Smooth muscle cell (in vitro differentiated cells): ENCODE data around the gene PHF21A. TPM values are rescaled to one million over a fixed set of nuclear protein-coding genes. Genes with fewer than 3 reads are reported as not detected.

ENCODE experiments used
- DNase-seq: peaks from one replicate; lab custom pipeline; 2025; ENCODE audit not compliant: unreplicated experiment; lab: John Stamatoyannopoulos, UW
- H2AFZ ChIP-seq: fragments of 200-600 bp; sonication (generic); 2 replicates; pipeline ENCODE4 v1.6.0; 2016; ENCODE audit warnings: antibody characterized with exemption, low read depth, mild to moderate bottlenecking
- H3F3A ChIP-seq: fragments of 200-600 bp; sonication (generic); 2 replicates; pipeline ENCODE4 v1.6.0; 2017; ENCODE audit warnings: antibody characterized with exemption, low read depth
- H3K27ac ChIP-seq: fragments of 200-600 bp; sonication (generic); 2 replicates; pipeline ENCODE4 v1.5.1; 2016; ENCODE audit warnings: low read depth, mild to moderate bottlenecking
- H3K27me3 ChIP-seq: fragments of 200-600 bp; sonication (generic); 2 replicates; pipeline ENCODE4 v1.6.1; 2016; ENCODE audit warnings: low read depth, mild to moderate bottlenecking
- H3K36me3 ChIP-seq: fragments of 200-600 bp; sonication (generic); 2 replicates; pipeline ENCODE4 v1.5.1; 2016; ENCODE audit warnings: low read depth
- H3K4me1 ChIP-seq: fragments of 200-600 bp; sonication (generic); 2 replicates; pipeline ENCODE4 v1.5.1; 2016; ENCODE audit warnings: low read depth
- H3K4me2 ChIP-seq: fragments of 200-600 bp; sonication (generic); 2 replicates; pipeline ENCODE4 v1.6.0; 2016; ENCODE audit warnings: mild to moderate bottlenecking
- H3K4me3 ChIP-seq: fragments of 200-600 bp; sonication (generic); 2 replicates; pipeline ENCODE4 v1.5.1; 2016; ENCODE audit warnings: mild to moderate bottlenecking
- H3K79me2 ChIP-seq: fragments of 200-600 bp; sonication (generic); 2 replicates; pipeline ENCODE4 v1.6.0; 2016; ENCODE audit warnings: low read depth, mild to moderate bottlenecking
- H3K9ac ChIP-seq: fragments of 200-600 bp; sonication (generic); 2 replicates; pipeline ENCODE4 v1.6.0; 2016; ENCODE audit warnings: low read depth
- H3K9me3 ChIP-seq: fragments of 200-600 bp; sonication (generic); replicated peaks from 2 replicates; pipeline ENCODE4 v1.5.1; 2016; ENCODE audit warnings: low read depth
- H4K20me1 ChIP-seq: fragments of 200-600 bp; sonication (generic); 2 replicates; pipeline ENCODE4 v1.6.0; 2016; ENCODE audit warnings: low read depth
- CTCF ChIP-seq: fragments of 200-600 bp; sonication (generic); IDR thresholded peaks from 2 replicates; pipeline ENCODE4 v1.5.1; 2017; ENCODE audit warnings: borderline replicate concordance, mild to moderate bottlenecking, antibody characterized with exemption; ENCODE audit not compliant: insufficient read depth, poor library complexity, severe bottlenecking
- WGBS: methylation state at CpG from one replicate; pipeline ENCODE4 v1.1.7; 2016; ENCODE audit warnings: low lambda C conversion rate; 5-methylcytosine and 5-hydroxymethylcytosine counted together
- polyA plus RNA-seq: library from polyadenylated mRNA; unstranded; fragments of >200 nt; fragmentation: Nextera tagmentation; extraction: Ambion mirVana; gene quantifications from 2 replicates; pipeline ENCODE4 v1.2.1, GENCODE V29; 2016
- total RNA-seq: library from RNA; depleted of rRNA; stranded (reverse); fragments of >200 nt; gene quantifications from 2 replicates; pipeline ENCODE4 v1.2.3, GENCODE V29; 2014

Gene PHF21A
- total and polyA plus RNA-seq, 2 experiments from 2014 or later = 26.1 to 28.7 TPM

- DNase-seq = no peak
- Histone ChIP-seq H3K36me3 (no peaks in the 10 kb centered on the region), H3K4me3 (no peak overlapping the region), H4K20me1 (peaks cover 84% of the 10 kb centered on the region), H3K9ac (no peak overlapping the region), H3F3A (no peaks in the 10 kb centered on the region), H3K4me2 (no peak overlapping the region), H2AFZ (no peak overlapping the region), H3K27ac (no peak overlapping the region), H3K79me2 (peaks cover 37% of the 10 kb centered on the region), H3K4me1 (peaks cover 9% of the 10 kb centered on the region), H3K9me3 (no peaks in the 10 kb centered on the region), H3K27me3 (no peaks in the 10 kb centered on the region)
- 40% methylated on average over 5 of the region's 5 CpGs for WGBS
- peak; percentile 77 for TF ChIP-seq CTCF
Measured at GRCh38 chr11:46006418-46007070, 114.7 kb downstream of the PHF21A start.

GRCh38 chr11:46003572-46003971 lies 117.7 kb downstream of the PHF21A start:
- Histone ChIP-seq H3K36me3 (no peaks in the 10 kb centered on the region), H3K4me2 (no peak overlapping the region), H3F3A (no peaks in the 10 kb centered on the region), H3K9me3 (no peaks in the 10 kb centered on the region), H3K27ac (no peak overlapping the region), H3K4me1 (peaks cover 15% of the 10 kb centered on the region), H3K4me3 (no peak overlapping the region), H2AFZ (no peak overlapping the region), H4K20me1 (peaks cover 81% of the 10 kb centered on the region), H3K79me2 (peaks cover 65% of the 10 kb centered on the region), H3K27me3 (no peaks in the 10 kb centered on the region), H3K9ac (no peak overlapping the region)
- TF ChIP-seq CTCF = no peak
- WGBS = 86% methylated on average over 2 of the region's 2 CpGs
- no peak for DNase-seq

GRCh38 chr11:46002189-46002588 lies 119.1 kb downstream of the PHF21A start:
- no peak for DNase-seq
- no peaks in the 10 kb centered on the region for H3K36me3 ChIP-seq
- no peaks in the 10 kb centered on the region for H3K27me3 ChIP-seq
- H3K4me3 ChIP-seq = no peak overlapping the region
- no peak overlapping the region for H3K9ac ChIP-seq
- H3K27ac ChIP-seq = peak overlapping the region; percentile 17
- TF ChIP-seq CTCF = no peak
- peaks cover 82% of the 10 kb centered on the region for H4K20me1 ChIP-seq
- H3F3A ChIP-seq = no peaks in the 10 kb centered on the region
- H3K9me3 ChIP-seq = no peaks in the 10 kb centered on the region
- peaks cover 19% of the 10 kb centered on the region for H3K4me1 ChIP-seq
- no peak overlapping the region for H2AFZ ChIP-seq
- H3K79me2 ChIP-seq = peaks cover 69% of the 10 kb centered on the region
- H3K4me2 ChIP-seq = peak overlapping the region; percentile 46

GRCh38 chr11:46001448-46001914 lies 119.8 kb downstream of the PHF21A start:
- Histone ChIP-seq H3K9me3 (no peaks in the 10 kb centered on the region), H3K4me3 (no peak overlapping the region), H4K20me1 (peaks cover 83% of the 10 kb centered on the region), H3K4me1 (peaks cover 21% of the 10 kb centered on the region), H3K4me2 (peak overlapping the region; percentile 46), H3K36me3 (no peaks in the 10 kb centered on the region), H2AFZ (no peak overlapping the region), H3K79me2 (peaks cover 76% of the 10 kb centered on the region), H3K27ac (peak overlapping the region; percentile 17), H3K27me3 (no peaks in the 10 kb centered on the region), H3K9ac (no peak overlapping the region), H3F3A (no peaks in the 10 kb centered on the region)
- WGBS = 44% methylated on average over 3 of the region's 3 CpGs
- DNase-seq = no peak
- TF ChIP-seq CTCF = no peak
